ENCODE measurements around the gene SMAD4. TPM values are rescaled to one million over a fixed set of nuclear protein-coding genes. Genes with fewer than 3 reads are reported as not detected.
A peak's percentile ranks its signal among the peaks of the same experiment; 100 is the strongest.
"Not testable (repeated sequence)": the region's sequence is repeated elsewhere in the genome, so short reads cannot be mapped to it uniquely, and the experiment has no call there.

SMAD4 gene
- 46.0 and 87.2 TPM in 2 replicates for total RNA-seq (2014; rRNA removed; shearing (Covaris generic))

DNA sequence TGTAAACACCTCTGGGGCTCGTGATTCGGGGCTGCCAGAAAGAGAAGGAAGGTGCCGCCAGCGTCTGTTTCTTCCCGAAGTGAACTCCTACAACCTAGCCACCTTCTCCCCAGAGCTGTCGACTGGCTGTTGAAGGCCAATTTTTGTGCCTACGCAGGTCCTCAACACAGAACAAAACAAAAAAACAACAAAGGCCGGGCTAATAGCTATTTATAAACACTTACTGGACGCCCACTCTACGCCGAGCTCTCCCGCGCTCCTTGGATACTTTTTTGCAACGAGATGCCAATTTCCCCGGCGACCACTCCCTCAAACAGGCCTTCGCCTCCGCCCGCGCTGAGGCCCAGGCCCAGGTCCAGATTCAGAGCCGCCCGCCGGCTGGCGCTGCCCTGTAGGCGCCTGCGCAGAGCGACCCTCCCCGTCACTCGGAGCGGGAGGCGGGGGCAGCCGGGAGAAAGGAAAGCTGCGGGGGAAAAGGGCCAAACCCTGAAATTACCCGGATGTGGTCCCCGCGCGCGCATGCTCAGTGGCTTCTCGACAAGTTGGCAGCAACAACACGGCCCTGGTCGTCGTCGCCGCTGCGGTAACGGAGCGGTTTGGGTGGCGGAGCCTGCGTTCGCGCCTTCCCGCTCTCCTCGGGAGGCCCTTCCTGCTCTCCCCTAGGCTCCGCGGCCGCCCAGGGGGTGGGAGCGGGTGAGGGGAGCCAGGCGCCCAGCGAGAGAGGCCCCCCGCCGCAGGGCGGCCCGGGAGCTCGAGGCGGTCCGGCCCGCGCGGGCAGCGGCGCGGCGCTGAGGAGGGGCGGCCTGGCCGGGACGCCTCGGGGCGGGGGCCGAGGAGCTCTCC is at the start of gene SMAD4:
TSS of gene SMAD4 (plus strand) at position 520 of the 843 bp plus-strand sequence. CDS start 16,834 bp downstream, outside the sequence.
- peak; percentile 90 for DNase-seq (ENCODE audit: low spot score)

DNA sequence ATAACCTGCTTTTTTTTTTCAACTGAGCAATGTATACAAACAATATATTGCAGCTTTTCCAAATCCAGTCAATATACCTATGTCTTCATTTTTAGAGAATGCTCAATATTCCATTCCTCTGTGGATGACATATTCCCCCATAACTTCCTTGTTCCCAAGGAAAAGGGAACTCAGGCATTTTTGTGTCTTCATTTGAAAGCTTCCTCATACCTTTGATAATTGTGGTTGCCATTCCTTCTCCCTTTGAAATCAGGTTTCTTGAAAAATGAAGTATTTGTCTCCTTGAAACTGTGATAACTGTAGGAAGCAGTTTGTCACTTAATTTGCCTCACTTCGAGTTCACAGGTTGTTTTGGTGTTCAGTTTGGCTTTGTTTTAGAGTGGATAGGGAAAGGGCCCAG is 48.6 kb upstream of the SMAD4 start:
- DNase-seq (ENCODE audit: low spot score) = no peak

DNA sequence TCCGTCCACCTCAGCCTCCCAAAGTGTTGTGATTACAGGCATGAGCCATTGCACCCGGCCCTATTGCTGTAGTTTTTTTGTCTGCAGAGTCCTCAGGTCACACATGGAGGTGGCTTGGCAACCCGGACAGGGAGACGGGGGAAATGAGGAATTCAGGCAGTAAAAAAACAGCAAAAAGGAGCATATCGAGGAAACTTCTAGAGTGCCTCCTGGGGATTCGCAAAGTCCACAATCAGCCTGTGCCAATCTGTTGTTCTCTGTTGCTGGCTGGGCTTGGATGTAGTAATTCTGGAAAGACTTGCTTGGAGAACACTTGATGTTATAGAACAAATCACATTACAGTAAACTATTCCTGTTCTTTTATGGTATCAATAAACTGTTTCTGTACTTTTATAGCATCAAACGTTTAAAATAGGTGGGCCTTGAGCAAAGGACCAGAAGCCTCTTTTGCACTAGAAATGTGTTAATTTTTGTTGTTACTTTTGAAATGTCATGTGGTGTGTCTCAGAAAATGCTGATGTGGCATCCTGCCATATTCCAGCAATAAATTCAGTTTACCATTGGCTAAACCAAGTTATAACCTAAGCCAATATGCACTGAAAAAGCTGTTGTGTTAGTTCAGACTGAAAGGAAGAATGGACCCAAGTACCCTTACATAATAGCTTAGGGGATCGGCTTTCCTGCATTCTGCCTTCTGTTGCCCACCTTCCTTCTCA is 47.8 kb upstream of the SMAD4 start:
- no peak for DNase-seq (ENCODE audit: low spot score)

DNA sequence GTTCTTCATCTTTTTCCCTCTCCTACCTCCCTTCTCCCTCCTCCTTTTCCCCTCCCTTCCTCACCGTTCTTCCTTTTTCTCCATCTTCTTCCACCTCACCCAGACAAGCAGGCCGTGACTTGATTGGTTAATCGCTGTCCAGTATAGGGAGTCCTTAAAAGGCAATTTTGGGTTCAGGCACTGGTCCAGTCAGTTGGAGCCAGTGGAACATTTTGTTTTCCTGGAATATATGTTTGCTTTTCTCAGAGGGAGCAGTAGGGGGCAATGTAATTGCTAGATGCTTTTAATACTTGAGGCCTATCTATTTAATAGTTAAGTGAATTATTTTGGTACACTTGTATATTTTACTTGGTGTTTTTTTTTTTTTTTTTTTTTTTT is 47.2 kb upstream of the SMAD4 start:
- no peak for DNase-seq (ENCODE audit: low spot score)

DNA sequence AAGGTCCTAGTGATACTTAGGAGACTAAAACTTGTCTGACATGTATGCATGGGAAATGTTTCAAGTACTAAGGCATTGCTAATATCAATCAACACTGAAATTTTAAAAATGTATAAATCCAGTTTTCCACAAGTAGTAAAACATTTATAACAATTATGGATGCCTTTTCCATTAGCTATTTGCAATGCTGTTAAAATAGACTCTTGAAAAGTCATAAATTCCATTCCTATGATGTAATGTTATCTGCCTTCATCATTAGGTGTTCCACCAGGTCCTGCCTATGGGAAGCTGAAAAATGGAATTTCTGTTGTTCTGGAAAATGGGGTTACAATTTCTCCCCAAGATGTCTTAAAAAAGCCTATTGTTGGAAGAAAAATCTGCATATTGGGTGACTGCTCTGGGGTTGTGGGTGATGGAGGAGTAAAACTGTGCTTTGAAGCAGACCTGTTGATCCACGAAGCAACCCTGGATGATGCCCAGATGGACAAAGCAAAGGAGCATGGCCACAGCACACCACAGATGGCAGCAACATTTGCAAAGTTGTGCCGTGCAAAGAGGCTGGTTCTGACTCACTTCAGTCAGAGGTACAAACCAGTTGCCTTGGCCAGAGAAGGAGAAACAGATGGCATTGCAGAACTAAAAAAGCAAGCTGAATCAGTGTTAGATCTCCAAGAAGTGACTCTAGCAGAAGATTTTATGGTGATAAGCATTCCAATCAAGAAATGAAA is 43.5 kb upstream of the SMAD4 start:
- no peak for DNase-seq (ENCODE audit: low spot score)

DNA sequence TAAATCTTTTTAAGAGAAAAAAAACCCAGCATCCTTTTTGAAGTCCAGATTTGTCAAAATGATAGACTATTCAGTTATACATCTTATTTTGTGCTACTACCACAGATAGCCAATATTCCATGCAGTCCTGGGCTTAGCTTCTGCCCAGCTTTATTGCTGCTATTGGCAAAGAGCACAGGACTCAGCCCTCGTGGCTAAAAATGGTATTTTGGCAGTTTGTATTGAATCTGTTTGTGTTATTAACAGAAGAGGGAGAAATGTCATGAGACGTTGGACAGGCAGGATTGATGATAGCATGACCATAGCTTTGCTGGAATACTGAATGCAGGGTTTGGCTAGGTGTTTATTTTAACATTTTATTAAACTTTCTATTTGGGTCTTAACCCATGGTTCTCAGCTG is 42.8 kb upstream of the SMAD4 start:
- no peak for DNase-seq (ENCODE audit: low spot score)

DNA sequence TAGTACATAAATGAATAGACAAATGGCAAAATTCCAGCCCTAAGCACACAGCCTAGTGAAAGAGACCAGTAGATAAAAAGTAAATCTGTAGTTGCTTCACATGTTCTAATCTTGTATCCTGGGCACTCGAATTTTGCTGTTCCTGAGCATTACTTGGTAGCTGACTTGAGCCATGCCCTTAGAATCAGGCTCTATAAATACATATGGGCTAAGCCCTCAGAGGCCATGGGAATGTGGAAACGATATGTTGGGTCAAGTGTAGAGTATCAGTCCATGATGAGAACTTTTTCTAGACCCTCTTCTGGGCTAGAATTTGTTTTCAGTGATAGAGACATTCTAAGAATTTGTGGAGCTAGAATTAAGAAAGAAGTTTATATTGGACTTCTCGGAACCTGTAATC is 40.3 kb upstream of the SMAD4 start:
- DNase-seq (ENCODE audit: low spot score) = no peak

DNA sequence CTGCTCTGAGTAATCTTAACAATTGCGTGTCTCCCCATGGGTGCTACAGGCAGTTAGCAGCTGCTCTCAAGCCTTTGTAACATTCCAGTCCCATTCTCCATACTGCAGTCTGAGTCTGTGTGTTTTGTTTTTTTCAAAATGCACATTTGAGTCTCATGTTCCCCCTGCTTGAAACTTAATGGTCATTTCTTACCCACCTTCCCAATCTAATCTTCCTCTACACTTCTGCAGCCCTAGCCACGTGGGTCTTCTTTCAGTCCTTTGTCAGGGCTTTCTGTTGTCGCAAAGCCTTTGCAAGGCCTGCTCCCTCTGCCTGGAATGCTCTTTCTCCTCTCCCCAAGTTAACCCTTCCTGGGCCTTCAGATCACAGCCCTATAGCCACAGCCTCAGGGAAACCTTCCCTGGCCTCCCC is 37.7 kb upstream of the SMAD4 start:
- DNase-seq (ENCODE audit: low spot score) = no peak

DNA sequence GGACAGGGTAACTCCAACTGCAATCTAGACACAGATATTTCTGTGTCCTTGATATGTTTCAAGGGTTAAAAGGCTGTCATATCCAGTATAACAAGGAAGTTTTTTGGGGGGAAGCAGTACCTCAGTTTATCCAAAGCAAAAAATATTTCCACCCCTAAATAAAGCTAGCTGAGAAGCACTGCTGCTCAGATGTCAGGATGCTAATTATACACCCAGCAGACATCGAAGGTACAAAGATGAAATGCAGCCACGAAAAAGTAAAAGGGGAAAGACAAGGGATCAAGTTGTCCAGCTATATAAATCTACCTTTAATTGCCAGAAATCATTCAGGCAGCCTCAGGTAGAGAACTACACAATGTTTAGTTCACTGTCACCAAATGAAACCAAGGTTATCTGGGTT is 36.0 kb upstream of the SMAD4 start:
- DNase-seq (ENCODE audit: low spot score) = no peak

DNA sequence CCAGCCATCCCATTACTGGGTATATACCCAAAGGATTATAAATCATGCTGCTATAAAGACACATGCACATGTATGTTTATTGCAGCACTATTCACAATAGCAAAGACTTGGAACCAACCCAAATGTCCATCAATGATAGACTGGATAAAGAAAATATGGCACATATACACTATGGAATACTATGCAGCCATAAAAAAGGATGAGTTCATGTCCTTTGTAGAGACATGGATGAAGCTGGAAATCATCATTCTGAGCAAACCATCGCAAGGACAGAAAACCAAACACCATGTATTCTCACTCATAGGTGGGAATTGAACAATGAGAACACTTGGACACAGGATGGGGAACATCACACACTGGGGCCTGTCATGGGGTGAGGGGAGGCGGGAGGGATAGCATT is 26.8 kb upstream of the SMAD4 start:
- not testable (repeated sequence) for DNase-seq (ENCODE audit: low spot score)

DNA sequence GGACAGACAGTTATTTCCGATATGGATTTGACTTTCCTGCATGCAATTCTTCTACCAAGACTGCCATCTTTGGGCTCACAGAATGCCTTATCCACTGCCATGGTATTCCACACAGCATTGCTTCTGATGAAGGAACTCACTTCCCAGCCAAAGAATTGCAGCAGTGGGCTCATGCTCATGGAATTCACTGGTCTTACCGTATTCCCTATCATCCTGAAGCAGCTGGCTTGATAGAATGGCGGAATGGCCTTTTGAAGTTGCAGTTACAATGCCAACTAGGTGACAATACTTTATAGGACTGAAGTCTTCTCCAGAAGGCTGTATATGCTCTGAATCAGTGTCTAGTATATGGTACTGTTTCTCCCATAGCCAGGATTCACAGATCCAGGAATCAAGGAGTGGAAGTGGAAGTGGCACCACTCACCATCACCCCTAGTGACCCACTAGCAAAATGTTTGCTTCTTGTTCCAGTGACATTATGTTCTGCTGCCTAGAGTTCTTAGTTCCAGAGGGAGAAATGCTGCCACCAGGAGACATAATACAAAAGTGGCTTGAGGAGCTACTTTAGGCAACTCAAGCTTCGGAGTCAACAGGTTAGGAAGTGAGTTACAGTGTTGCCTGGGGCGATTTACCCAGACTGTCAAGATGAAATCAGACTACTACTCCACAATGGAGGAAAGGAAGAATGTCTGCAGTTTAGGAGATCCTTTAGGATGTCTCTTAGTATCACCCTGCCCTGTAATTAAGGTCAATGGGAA is 23.8 kb upstream of the SMAD4 start:
- no peak for DNase-seq (ENCODE audit: low spot score)

DNA sequence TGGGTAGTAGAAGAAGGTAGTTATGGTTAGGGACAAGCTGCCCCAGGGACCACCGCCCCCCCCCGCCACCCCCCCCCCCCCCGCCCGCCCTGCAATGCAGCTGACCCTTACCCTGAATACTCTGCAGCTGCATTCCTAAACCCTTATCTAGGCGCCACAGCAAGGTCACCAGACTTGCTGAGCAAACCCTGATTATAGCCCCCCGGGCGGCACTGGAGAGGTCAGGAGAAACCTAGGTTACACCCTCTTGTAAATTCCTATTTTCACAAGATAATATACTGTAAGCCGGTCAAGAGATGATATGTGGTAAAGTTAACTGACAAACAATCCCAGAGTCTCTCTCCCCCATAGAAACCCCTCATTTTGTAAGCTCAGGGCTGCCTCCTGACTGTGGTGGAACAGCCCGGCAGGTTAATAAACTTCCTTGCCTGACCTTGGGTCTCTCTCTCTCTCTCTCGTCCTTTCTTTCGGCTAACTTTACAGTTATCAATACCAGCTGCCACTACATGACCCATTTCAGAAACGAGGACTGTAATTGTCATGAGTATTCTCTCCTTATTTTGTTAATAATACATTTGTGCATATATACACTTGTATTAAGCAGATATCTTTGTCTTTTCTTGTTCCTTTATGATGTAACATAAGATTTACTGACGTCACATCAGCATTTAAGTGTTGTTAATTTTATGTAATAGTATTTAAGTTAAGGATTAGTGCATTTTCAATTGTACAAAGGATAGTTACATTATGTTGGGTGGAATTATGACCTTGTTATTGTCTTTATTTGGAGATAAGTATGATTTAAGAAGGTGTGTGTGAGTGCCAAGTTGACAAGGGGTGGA is 22.8 kb upstream of the SMAD4 start:
- no peak for DNase-seq (ENCODE audit: low spot score)

DNA sequence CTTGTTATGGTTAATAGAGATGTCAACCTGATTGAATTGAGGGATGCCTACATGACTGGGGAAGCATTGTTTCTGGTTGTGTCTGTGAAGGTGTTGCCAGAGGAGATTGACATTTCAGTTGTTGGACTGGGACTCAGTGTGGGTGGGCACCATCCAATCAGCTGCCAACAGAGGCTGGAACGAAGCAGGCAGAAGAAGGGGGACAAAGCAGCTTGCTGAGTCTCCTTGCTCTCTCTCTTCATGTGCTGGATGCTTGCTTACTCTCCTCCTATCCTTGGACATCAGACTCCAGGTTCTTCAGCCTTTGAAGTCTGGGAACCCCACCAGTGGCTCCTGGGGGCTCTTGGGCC is 22.2 kb upstream of the SMAD4 start:
- DNase-seq (ENCODE audit: low spot score) = no peak

DNA sequence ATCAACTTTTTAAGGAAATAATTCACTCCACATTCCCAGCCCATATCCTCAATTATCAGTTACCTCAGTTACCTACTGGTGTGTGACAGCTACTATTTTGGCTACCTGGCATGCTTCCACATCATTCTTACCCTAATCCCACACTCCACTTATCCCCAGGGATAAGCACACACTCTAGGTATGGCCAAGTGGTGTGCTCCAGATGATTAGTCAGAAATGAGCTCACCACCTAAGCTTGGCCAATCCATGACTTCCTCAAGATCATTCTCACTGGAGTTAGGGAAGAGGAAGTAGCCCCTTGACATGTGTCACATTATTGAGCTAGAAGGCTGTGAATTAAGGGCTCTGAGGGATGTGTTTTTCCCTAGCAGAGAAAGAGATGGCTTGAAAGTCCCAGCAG is 20.9 kb upstream of the SMAD4 start:
- no peak for DNase-seq (ENCODE audit: low spot score)

DNA sequence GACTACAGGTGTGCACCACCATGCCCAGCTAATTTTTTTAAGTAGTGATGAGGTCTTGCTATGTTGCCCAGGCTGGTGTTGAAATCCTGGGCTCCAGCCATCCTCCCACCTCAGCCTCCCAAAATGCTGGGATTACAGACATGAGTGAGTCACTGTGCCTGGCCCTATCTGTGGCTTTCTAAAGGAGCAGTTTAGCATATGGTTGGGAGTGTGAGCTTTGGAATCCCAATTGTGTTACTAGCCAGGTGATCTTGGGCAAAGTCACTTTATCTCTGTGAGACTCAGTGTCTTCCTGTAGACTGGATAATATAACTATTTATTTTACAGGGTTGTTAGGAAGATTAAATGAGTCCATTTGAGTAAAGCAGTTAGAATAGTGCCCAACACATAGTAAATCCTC is 19.8 kb upstream of the SMAD4 start:
- DNase-seq (ENCODE audit: low spot score) = no peak

DNA sequence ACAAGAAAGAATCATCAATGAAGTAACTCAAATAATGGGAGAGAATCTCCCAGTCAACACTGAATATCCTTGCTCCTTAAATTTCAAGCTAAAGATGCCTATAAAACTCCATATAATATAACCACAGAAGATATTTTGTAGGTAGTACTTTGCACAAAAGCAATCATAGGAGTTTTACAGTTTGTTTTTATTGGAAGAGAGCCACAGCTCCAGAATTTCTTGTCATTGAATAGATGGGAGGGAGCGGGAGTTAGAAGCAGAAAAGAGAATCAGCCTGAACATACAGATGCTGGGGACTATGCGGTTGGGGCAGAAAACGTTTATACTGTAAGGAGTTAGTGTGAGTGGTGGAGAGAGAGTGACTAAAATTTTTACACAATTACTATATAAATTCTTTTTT is 18.3 kb upstream of the SMAD4 start:
- no peak for DNase-seq (ENCODE audit: low spot score)

DNA sequence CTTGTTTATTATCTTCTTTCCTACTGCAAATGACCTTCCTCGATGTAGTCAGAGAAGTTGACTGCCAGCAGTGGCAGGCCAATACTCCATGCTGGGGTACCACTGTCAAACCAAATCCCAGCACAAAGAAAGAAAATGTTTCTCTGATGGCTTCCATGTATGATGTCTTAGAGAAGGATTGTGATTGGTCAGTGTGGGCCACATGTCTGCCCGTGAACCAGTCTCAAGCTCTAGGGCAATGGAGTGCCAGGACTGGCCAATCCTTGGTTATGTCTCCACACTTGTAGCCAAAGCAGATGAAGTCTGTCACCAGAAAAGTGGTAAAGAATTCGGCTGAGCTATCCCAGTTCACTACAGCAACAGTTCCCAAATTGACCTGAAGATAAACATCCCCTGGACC is 17.6 kb upstream of the SMAD4 start:
- no peak for DNase-seq (ENCODE audit: low spot score)

DNA sequence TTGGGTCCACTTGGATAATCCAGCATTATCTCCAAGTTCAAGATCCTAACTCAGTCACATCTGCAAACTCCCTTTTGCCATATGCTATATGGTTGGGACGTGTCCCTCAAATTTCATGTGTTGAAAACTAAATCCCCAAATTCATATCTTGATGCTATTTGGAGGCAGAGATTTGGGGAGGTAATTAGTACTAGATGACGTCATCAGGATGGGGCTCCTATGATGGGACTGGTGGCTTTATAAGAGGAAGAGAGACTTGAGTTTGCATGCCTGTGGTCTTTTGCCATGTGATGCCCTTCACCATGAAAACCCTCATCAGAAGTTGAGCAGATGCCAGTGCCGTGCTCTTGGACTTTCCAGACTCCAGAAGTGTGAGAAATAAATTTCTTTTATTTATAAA is 16.8 kb upstream of the SMAD4 start:
- no peak for DNase-seq (ENCODE audit: low spot score)

DNA sequence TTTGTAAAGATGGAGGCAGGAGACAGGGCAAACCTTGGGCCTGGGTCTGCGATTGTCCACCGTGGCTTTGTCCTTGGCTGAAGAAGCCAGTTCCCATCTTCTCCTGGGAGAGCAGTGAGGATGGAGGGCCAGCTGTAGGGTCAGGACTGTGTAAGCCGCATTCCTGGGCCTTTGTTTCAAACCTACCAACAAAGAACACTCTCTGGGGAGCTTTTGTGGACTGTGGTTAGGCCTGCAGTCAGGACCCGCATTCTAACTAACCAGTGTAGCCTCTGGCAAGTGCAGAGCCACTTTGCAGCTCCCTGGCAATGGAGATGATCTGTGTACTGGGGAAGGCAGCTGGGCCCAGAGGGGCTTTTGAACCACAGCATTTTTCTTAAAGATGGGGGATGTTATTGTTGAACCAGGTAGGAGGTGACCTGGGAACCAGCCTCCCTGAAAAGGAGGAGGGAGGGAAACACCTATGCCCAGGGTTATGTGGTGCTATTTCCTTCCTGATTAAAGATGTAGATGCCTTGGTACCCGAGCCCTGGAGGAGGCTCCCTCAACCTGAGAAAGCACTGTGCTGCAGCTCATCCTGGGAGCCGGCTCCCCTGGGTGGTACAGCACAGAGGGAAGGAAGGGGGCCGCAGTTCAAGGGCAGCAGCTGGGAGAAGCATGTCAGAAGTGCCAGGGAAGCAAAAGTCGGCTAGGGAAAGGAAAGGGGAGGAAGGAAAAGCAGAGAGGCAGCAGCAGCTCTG is 12.7 kb upstream of the SMAD4 start:
- DNase-seq (ENCODE audit: low spot score) = no peak

DNA sequence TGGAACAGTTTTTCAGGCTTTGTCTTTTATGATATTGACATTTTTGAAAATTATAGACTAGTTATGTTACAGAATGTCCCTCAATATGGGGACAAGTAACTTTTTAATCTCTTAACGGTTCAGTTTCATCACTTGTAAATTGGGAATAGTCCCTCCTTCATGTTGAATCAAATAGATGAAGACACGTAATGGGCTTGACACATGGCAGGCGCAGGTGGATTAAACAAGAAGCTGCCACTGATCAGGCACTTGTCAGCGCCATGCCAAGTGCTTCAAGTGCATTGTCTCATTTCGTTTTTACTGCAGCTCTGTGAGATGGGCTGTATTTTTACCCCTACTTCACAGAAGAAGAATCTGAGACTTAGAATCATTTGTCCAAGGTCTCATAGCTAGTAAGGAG is 9.5 kb upstream of the SMAD4 start:
- no peak for DNase-seq (ENCODE audit: low spot score)
